Vagina (tissue), 2 donors: ENCODE data around the gene SHC1. TPM values are rescaled to one million over a fixed set of nuclear protein-coding genes. Genes with fewer than 3 reads are reported as not detected.

Experiments used
- DNase-seq, 2 donors: peaks; one replicate each; pipeline ENCODE4 v3.0.0-alpha.2; 2017; ENCODE audit errors: extremely low spot score in 2 of 2
- H3K27ac ChIP-seq: fragments of 200-600 bp; sonication (generic); one replicate; pipeline ENCODE4 v1.5.1; 2019
- H3K27me3 ChIP-seq: fragments of 200-600 bp; sonication (generic); one replicate; pipeline ENCODE4 v1.5.1; 2019
- H3K36me3 ChIP-seq, 2 donors: fragments of 200-600 bp; sonication (generic); one replicate each; pipeline ENCODE4 v1.5.1; 2017 to 2019
- H3K4me1 ChIP-seq: fragments of 200-600 bp; sonication (generic); one replicate; pipeline ENCODE4 v1.5.1; 2019
- H3K4me3 ChIP-seq, 2 donors: fragments of 200-600 bp; sonication (generic); 1 replicate in 1 of 2; 2 replicates in 1 of 2; pipeline ENCODE4 v1.5.1; 2016 to 2019
- H3K9me3 ChIP-seq: fragments of 200-600 bp; sonication (generic); one replicate; pipeline ENCODE4 v1.5.1; 2019
- CTCF ChIP-seq, 3 experiments: fragments of 450-650 bp in 2 of 3; fragments of 200-600 bp in 1 of 3; sonication (generic) in 1 of 3; IDR thresholded peaks; one replicate each; pipeline ENCODE4 v1.5.1; 2017 to 2019; ENCODE audit warnings: antibody characterized with exemption in 3 of 3, mild to moderate bottlenecking in 2 of 3, moderate library complexity in 2 of 3
- POLR2A ChIP-seq, 2 donors: fragments of 450-650 bp; IDR thresholded peaks; one replicate each; pipeline ENCODE4 v1.6.1; 2017; ENCODE audit warnings: antibody characterized with exemption in 2 of 2, mild to moderate bottlenecking in 2 of 2, moderate library complexity in 2 of 2
- POLR2AphosphoS5 ChIP-seq, 2 donors: sonication (generic); formaldehyde crosslinking; IDR thresholded peaks; one replicate each; pipeline ENCODE4 v1.9.0; 2017; ENCODE audit warnings: antibody characterized with exemption in 2 of 2, mild to moderate bottlenecking in 2 of 2, low read depth in 1 of 2; ENCODE audit not compliant: insufficient read depth in 1 of 2
- intact Hi-C: fragments of 100-400 bp; cut with DNase I; formaldehyde crosslinking; loops from one replicate; pipeline ENCODE4 v1.15.1; 2023
- total RNA-seq: library from RNA; depleted of rRNA; stranded (reverse); fragments of >200 nt; gene quantifications from one replicate; pipeline ENCODE4 v1.2.3, GENCODE V29; 2016

The SHC1 gene
- total RNA-seq, 1 donor from 2014 or later: 110 TPM

- Histone ChIP-seq H3K27me3 (no peaks in the 10 kb centered on the region), H3K27ac (peak overlapping the region; percentile 99), H3K4me1 (peaks cover 70% of the 10 kb centered on the region), H3K36me3 (peaks cover 0 to 5% of the 10 kb centered on the region in 2 donors), H3K9me3 (no peaks in the 10 kb centered on the region), H3K4me3 (no peak overlapping the region)
- DNase-seq: no peak
- intact Hi-C loops: no loop called here
- TF ChIP-seq POLR2A (IDR thresholded peaks at IDR 0.05) (no peak), CTCF (IDR thresholded peaks at IDR 0.05) (no peak), POLR2AphosphoS5 (IDR thresholded peaks at IDR 0.05; ENCODE audit: insufficient read depth in 1 of 2, low read depth in 1 of 2) (no peak)
Measured at GRCh38 chr1:154941333-154942013, 29.1 kb downstream of the SHC1 start.

GRCh38 chr1:154940651-154941194 is 29.8 kb downstream of the SHC1 start:
- TF ChIP-seq POLR2AphosphoS5 (IDR thresholded peaks at IDR 0.05; ENCODE audit: insufficient read depth in 1 of 2, low read depth in 1 of 2) (no peak), POLR2A (IDR thresholded peaks at IDR 0.05) (no peak), CTCF (IDR thresholded peaks at IDR 0.05) (no peak)
- H3K9me3 ChIP-seq: no peaks in the 10 kb centered on the region
- intact Hi-C loops: no loop called here
- peaks cover 75% of the 10 kb centered on the region for H3K4me1 ChIP-seq
- H3K36me3 ChIP-seq: no peaks in the 10 kb centered on the region
- no peak overlapping the region for H3K4me3 ChIP-seq
- no peaks in the 10 kb centered on the region for H3K27me3 ChIP-seq
- DNase-seq: no peak
- peak overlapping the region; percentile 99 for H3K27ac ChIP-seq

GRCh38 chr1:154940213-154940560 is 30.4 kb downstream of the SHC1 start:
- H3K4me1 ChIP-seq: peaks cover 80% of the 10 kb centered on the region
- no peak for TF ChIP-seq POLR2A (IDR thresholded peaks at IDR 0.05)
- no peak for TF ChIP-seq CTCF (IDR thresholded peaks at IDR 0.05)
- no peak for TF ChIP-seq POLR2AphosphoS5 (IDR thresholded peaks at IDR 0.05; ENCODE audit: insufficient read depth in 1 of 2, low read depth in 1 of 2)

GRCh38 chr1:154938604-154939399 is 31.7 kb downstream of the SHC1 start:
- H3K4me1 ChIP-seq: peaks cover 76% of the 10 kb centered on the region
- no peak for DNase-seq
- TF ChIP-seq POLR2A (IDR thresholded peaks at IDR 0.05): no peak
- TF ChIP-seq CTCF (IDR thresholded peaks at IDR 0.05): no peak
- peak; percentile 19 to 67 for TF ChIP-seq POLR2AphosphoS5 (IDR thresholded peaks at IDR 0.05; ENCODE audit: insufficient read depth in 1 of 2, low read depth in 1 of 2)

More at GRCh38 chr1:154940213-154940560, 30.4 kb downstream of the SHC1 start:
- Histone ChIP-seq H3K27me3 (no peaks in the 10 kb centered on the region), H3K36me3 (no peaks in the 10 kb centered on the region), H3K27ac (peak overlapping the region; percentile 99), H3K9me3 (no peaks in the 10 kb centered on the region), H3K4me3 (no peak overlapping the region)
- intact Hi-C loops: no loop called here
- no peak for DNase-seq

More at GRCh38 chr1:154938604-154939399, 31.7 kb downstream of the SHC1 start:
- H3K4me3 ChIP-seq: no peak overlapping the region
- H3K36me3 ChIP-seq: no peaks in the 10 kb centered on the region
- peak overlapping the region; percentile 99 for H3K27ac ChIP-seq
- no peaks in the 10 kb centered on the region for H3K27me3 ChIP-seq
- intact Hi-C loops: loop anchor here (5.0 kb wide), 1 partner anchor 123 kb away; the partner anchor contains the start of gene EFNA4
- H3K9me3 ChIP-seq: no peaks in the 10 kb centered on the region
